ENCODE data around the gene IQCH. TPM values are rescaled to one million over a fixed set of nuclear protein-coding genes. Genes with fewer than 3 reads are reported as not detected.

Gene IQCH
- total RNA-seq, 1 experiment from 2014 or later, result 1.1 TPM

- Mint-ChIP-seq H3K27me3 (ENCODE audit: low read depth) (no peaks in the 10 kb centered on the region), H3K9me3 (no peaks in the 10 kb centered on the region), H3K36me3 (ENCODE audit: insufficient read depth in 1 of 3, low read depth in 3 of 3) (peaks cover 0 to 6% (median 0%) of the 10 kb centered on the region in 3 experiments; a peak in 2 of 7 replicates), H3K4me3 (no peak overlapping the region), H3K27ac (no peak overlapping the region), H3K4me1 (no peaks in the 10 kb centered on the region)
- no peak overlapping the region for H2BK120ac ChIP-seq (ENCODE audit: low read depth, low read length, poor library complexity, severe bottlenecking)
- no peaks in the 10 kb centered on the region for H4K20me1 ChIP-seq (ENCODE audit: control insufficient read depth, insufficient read depth, insufficient read length)
- no peak overlapping the region for H2BK15ac ChIP-seq (ENCODE audit: low read depth, low read length)
- no peak overlapping the region for H2AFZ ChIP-seq (ENCODE audit: low read length)
- no peak overlapping the region for H3K4ac ChIP-seq (ENCODE audit: low read depth, low read length)
- H3K14ac ChIP-seq (ENCODE audit: insufficient read depth, low read length), result no peak overlapping the region
- no peaks in the 10 kb centered on the region for H3K9me3 ChIP-seq (ENCODE audit: control insufficient read depth, low read depth, low read length)
- H3K79me2 ChIP-seq (ENCODE audit: insufficient read depth, low read length), result no peaks in the 10 kb centered on the region
- H3K23ac ChIP-seq (ENCODE audit: insufficient read length, low read depth, low read length), result no peak overlapping the region
- DNase-seq, result no peak
- no peak for TF ChIP-seq CTCF (conservative IDR thresholded peaks at IDR 0.05)
- H3K18ac ChIP-seq (ENCODE audit: insufficient read length, low read depth, low read length), result no peak overlapping the region
- H3K56ac ChIP-seq (ENCODE audit: insufficient read length, low read depth, low read length), result no peak overlapping the region
- no peak overlapping the region for H2BK12ac ChIP-seq (ENCODE audit: insufficient read length, low read depth, low read length)
- no peaks in the 10 kb centered on the region for H3K27me3 ChIP-seq (ENCODE audit: insufficient read depth, low read length)
- H4K8ac ChIP-seq (replicated peaks; ENCODE audit: insufficient read length, low read depth, low read length), result no peak overlapping the region
- H3K27ac ChIP-seq (ENCODE audit: insufficient read length, low read depth, low read length), result no peak overlapping the region
- no CpG with 5 or more reads among the region's 2 CpGs for WGBS (ENCODE audit: extremely low coverage, insufficient read length, low lambda C conversion rate)
- no peak overlapping the region for H3K4me2 ChIP-seq (ENCODE audit: insufficient read depth, insufficient read length, low read length)
- H3K4me1 ChIP-seq (ENCODE audit: insufficient read depth, low read length), result no peaks in the 10 kb centered on the region
- no peak overlapping the region for H3T11ph ChIP-seq (ENCODE audit: low read length)
- no peak overlapping the region for H2BK5ac ChIP-seq (ENCODE audit: insufficient read length, low read length)
- H3K9ac ChIP-seq (ENCODE audit: extremely low read depth, insufficient read length, low read length), result no peak overlapping the region
- no peak overlapping the region for H2AK5ac ChIP-seq (ENCODE audit: insufficient read length, low read length)
- H3K23me2 ChIP-seq (ENCODE audit: insufficient read length, low read depth, low read length, poor library complexity, severe bottlenecking), result no peaks in the 10 kb centered on the region
- H2BK20ac ChIP-seq (ENCODE audit: low read depth, low read length, poor library complexity, severe bottlenecking), result no peak overlapping the region
- H3K79me1 ChIP-seq (ENCODE audit: insufficient read depth, low read depth, low read length, poor library complexity, severe bottlenecking), result no peaks in the 10 kb centered on the region
- H4K5ac ChIP-seq (ENCODE audit: insufficient read length, low read depth, low read length), result no peak overlapping the region
- H4K91ac ChIP-seq (ENCODE audit: insufficient read length, low read depth, low read length), result no peak overlapping the region
Measured at GRCh38 chr15:67219288-67219687, 35.3 kb upstream of the IQCH start.

Measured in H9 (cell line).